Measurements from ENCODE around the gene TMEM91. TPM values are rescaled to one million over a fixed set of nuclear protein-coding genes. Genes with fewer than 3 reads are reported as not detected.
A peak's percentile ranks its signal among the peaks of the same experiment; 100 is the strongest.
"Not testable (repeated sequence)": the region's sequence is repeated elsewhere in the genome, so short reads cannot be mapped to it uniquely, and the experiment has no call there.

TMEM91 gene
- total RNA-seq, 4 donors from 2014 or later: 25.4 to 115 (median 54.9) TPM

DNA sequence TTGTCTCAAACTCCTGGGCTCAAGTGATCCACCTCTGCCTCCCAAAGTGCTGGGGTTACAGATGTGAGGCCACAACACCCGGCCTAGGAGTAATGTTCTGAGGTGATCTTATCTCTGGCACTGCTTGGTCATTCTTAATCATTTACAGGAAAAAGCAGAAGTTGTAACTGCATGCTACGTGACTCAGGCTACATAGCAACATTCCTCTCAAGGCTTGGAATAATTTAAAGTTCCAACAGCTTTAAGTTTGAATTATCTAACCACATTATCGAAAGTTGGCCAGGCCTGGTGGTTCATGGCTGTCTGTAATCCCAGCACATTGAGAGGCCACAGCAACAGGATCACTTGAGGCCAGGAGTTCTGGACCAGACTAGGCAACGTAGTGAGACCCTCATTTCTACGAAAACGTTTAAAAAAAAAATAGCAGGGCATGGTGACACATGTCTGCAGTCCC, 8.5 kb upstream of the TMEM91 start:
- intact Hi-C loops (cut with DNase I; ENCODE audit: low total_unique reads): no loop called here
- DNase-seq (ENCODE audit: low spot score in 2 of 2): no peak
- no peak overlapping the region for H3K4me3 ChIP-seq (ENCODE audit: low read depth, poor library complexity, severe bottlenecking)
- WGBS, 2 donors: 35 to 41% methylated on average over 6 of the region's 6 CpGs
- no peak for TF ChIP-seq POLR2A (IDR thresholded peaks at IDR 0.05)
- TF ChIP-seq, protein P1, sequence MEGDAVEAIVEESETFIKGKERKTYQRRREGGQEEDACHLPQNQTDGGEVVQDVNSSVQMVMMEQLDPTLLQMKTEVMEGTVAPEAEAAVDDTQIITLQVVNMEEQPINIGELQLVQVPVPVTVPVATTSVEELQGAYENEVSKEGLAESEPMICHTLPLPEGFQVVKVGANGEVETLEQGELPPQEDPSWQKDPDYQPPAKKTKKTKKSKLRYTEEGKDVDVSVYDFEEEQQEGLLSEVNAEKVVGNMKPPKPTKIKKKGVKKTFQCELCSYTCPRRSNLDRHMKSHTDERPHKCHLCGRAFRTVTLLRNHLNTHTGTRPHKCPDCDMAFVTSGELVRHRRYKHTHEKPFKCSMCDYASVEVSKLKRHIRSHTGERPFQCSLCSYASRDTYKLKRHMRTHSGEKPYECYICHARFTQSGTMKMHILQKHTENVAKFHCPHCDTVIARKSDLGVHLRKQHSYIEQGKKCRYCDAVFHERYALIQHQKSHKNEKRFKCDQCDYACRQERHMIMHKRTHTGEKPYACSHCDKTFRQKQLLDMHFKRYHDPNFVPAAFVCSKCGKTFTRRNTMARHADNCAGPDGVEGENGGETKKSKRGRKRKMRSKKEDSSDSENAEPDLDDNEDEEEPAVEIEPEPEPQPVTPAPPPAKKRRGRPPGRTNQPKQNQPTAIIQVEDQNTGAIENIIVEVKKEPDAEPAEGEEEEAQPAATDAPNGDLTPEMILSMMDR (IDR thresholded peaks at IDR 0.05): no peak

DNA sequence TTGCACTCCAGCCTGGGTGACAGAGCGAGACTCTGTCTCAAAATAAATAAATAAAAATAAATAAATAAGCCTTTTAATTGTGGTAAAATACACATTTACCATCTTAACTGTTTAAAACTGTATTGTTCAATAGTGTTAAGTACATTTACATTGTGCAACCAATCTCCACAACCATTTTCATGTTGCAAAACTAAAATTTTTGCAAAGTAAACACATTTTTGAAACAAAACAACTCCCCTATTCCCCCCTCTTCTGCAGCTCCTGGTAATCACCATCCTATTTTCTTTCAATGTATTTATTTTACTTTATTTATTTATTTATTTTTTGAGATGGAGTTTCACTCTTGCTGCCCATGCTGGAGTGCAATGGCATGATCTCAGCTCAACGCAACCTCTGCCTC, 6.6 kb upstream of the TMEM91 start:
- intact Hi-C loops (cut with DNase I; ENCODE audit: low total_unique reads): no loop called here
- 95 to 96% methylated on average over 2 of the region's 2 CpGs for WGBS, 2 donors
- no peak overlapping the region for H3K4me3 ChIP-seq (ENCODE audit: low read depth, poor library complexity, severe bottlenecking)
- TF ChIP-seq, protein P1 (IDR thresholded peaks at IDR 0.05): no peak
- TF ChIP-seq POLR2A (IDR thresholded peaks at IDR 0.05): no peak
- DNase-seq (ENCODE audit: low spot score in 2 of 2): no peak

DNA sequence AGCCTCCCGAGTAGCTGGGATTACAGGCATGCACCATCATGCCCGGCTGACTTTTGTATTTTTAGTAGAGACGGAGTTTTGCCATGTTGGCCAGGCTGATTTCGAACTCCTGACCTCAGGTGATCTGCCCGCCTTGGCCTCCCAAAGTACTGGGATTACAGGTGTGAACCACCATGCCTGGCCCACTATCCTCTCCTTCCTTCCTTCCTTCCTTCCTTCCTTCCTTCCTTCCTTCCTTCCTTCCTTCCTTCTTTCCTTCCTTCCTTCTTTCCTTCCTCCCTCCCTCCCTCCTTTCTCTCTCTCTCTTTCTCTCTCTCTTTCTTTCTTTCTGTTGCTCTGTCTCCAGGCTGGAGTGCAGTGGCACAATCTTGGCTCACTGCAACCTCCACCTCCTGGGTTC, 5.2 kb upstream of the TMEM91 start:
- H3K4me3 ChIP-seq (ENCODE audit: low read depth, poor library complexity, severe bottlenecking); DNase-seq (ENCODE audit: low spot score in 2 of 2); intact Hi-C loops (cut with DNase I; ENCODE audit: low total_unique reads): not testable (repeated sequence)
- WGBS, 2 donors: 79 to 88% methylated on average over 5 of the region's 5 CpGs

DNA sequence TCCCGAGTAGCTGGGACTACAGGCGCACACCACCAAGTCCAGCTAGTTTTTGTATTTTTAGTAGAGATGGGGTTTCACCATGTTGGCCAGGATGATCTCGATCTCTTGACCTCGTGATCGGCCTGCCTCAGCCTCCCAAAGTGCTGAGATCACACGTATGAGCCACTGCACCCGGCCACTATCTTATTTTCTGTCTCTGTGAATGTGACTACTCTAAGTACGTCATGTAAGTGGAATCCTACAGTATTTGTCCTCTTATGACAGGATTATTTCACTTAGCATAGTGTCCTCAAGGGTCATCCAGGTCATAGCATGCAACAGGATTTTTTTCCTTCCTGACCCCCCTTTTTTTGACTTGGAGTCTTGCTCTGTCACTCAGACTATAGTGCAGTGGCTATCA, 4.8 kb upstream of the TMEM91 start:
- no peak for TF ChIP-seq POLR2A (IDR thresholded peaks at IDR 0.05)
- TF ChIP-seq, protein P1 (IDR thresholded peaks at IDR 0.05): no peak
- no peak for DNase-seq (ENCODE audit: low spot score in 2 of 2)
- intact Hi-C loops (cut with DNase I; ENCODE audit: low total_unique reads): no loop called here
- 95 to 97% methylated on average over 8 of the region's 8 CpGs for WGBS, 2 donors
- H3K4me3 ChIP-seq (ENCODE audit: low read depth, poor library complexity, severe bottlenecking): no peak overlapping the region

DNA sequence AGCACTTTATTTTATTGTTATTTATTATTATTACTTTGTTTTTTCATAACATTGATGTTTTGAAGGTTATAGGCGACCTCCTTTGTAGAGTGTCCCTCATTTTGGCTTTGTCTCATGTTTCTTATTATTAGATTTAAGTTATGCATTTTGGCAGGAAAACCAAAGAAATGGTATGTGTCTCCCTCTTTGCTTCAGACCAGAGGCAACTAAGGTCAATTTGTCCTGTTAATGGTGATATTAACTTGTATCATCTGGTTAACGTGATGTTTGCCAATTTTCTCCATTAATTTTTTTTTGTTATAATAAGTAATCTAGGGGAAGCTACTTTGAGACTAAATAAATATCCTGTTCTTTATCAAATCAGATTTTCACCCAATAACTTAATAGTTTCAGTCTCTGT, 3.8 kb upstream of the TMEM91 start:
- 74 to 81% methylated on average over 2 of the region's 2 CpGs for WGBS, 2 donors
- no peak overlapping the region for H3K4me3 ChIP-seq (ENCODE audit: low read depth, poor library complexity, severe bottlenecking)
- DNase-seq (ENCODE audit: low spot score in 2 of 2): no peak
- TF ChIP-seq, protein P1 (IDR thresholded peaks at IDR 0.05): no peak
- no peak for TF ChIP-seq POLR2A (IDR thresholded peaks at IDR 0.05)
- intact Hi-C loops (cut with DNase I; ENCODE audit: low total_unique reads): no loop called here

DNA sequence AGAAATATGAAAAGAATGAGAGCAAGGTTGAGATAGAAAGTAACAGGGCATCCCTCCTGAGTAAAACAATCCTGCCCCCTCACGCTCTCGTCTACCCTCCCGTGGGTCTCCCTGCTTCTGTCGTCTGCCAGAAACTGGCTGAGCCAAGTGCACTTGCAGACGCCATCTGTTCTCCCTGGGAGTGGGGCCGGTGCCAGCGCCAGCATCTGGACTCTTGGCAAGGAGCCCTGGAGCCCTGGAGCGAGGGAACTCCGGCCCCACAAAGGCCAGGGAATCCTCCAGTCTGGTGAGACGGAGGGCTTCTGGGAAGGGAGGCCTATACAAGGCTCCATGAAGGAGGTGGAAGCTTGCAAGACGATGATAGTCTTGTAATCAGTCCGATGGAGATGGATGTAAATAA, 2.3 kb upstream of the TMEM91 start:
- intact Hi-C loops (cut with DNase I; ENCODE audit: low total_unique reads): no loop called here
- 9 to 32% methylated on average over 12 of the region's 12 CpGs for WGBS, 2 donors
- H3K4me3 ChIP-seq (ENCODE audit: low read depth, poor library complexity, severe bottlenecking): no peak overlapping the region
- TF ChIP-seq POLR2A (IDR thresholded peaks at IDR 0.05): no peak
- peak in 1 of 2 donors; percentile 93 for DNase-seq (ENCODE audit: low spot score in 2 of 2)

DNA sequence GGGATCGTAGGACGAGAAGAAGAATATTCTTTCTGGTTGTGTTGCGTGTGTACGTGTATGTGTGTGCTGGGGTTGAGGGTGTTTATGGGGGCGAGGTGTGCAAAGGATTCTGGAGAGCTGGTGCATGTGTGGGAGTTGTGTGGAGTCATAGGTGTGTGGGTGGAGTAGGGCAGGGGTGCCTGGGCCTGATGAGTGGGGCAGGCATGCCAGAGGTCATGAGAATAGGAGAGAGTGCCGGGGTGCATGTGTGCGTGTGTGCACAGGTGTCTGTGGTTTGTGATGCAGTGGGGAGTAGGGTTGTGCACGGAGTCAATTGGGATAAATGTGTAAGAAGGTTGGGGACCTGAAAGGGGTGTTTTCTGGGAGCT, 649 bp downstream of the TMEM91 start:
- DNase-seq (ENCODE audit: low spot score in 2 of 2): no peak
- 44 to 48% methylated on average over 8 of the region's 8 CpGs for WGBS, 2 donors
- intact Hi-C loops (cut with DNase I; ENCODE audit: low total_unique reads): no loop called here
- TF ChIP-seq POLR2A (IDR thresholded peaks at IDR 0.05): no peak
- TF ChIP-seq, protein P1 (IDR thresholded peaks at IDR 0.05): no peak
- peak overlapping the region; percentile 54 for H3K4me3 ChIP-seq (ENCODE audit: low read depth, poor library complexity, severe bottlenecking)
